GM21576 (cell line): Measurements from ENCODE around the gene RFESD.
"Not testable (repeated sequence)": the region's sequence is repeated elsewhere in the genome, so short reads cannot be mapped to it uniquely, and the experiment has no call there.

ENCODE experiments used
- ATAC-seq: cut with Tn5 transposase; IDR thresholded peaks from one replicate; pipeline ENCODE4 v1.9.1; 2021; ENCODE audit warnings: mild to moderate bottlenecking, moderate library complexity; ENCODE audit not compliant: unreplicated experiment

Gene RFESD

DNA sequence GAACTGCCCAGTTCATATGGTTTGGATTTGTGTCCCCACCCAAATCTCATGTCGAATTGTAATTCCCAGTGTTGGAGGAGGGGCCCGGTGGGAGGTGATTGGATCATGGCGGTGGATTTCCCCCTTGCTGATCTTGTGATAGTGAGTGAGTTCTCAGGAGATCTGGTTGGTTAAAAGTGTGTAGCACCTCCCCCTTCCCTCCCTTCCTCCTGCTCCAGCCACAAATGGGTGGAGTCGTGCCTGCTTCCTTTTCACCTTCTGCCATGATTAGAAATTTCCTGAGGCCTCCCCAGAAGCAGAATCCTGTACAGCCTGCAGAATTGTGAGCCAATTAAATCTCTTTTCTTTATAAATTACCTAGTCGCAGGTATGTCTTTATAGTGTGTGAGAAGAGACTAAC lies 59.6 kb downstream of the RFESD start:
- not testable (repeated sequence) for ATAC-seq

DNA sequence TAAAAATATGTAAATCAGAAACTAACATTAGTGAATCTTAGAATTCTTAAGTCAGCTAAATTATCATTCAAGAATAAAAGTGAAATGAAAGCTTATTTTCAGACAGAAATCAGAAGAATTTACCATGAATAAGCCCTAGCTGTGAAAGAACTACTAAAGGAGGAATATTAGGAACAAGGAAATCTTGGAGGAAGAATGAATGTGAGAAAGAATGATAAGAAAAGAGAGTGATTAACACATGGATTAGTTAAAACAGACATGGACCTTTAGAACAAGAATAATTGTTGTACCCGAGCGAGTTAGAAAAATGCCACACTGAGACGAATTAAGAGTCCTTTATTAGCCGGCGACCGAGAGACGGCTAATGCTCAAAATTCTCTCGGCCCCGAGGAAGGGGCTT lies 60.5 kb downstream of the RFESD start:
- no peak for ATAC-seq
